GM19455 (cell line): ENCODE measurements around the gene CAGE1.

Source experiments
- ATAC-seq: cut with Tn5 transposase; IDR thresholded peaks from one replicate; pipeline ENCODE4 v1.9.1; 2021; ENCODE audit not compliant: unreplicated experiment

Gene CAGE1

GRCh38 chr6:7312616-7313504 is 76.7 kb downstream of the CAGE1 start, which contains the start of gene SSR1:
SSR1 (minus strand) TSS chr6:7313199; CDS start chr6:7313120, 79 bp downstream.
- ATAC-seq: peak; percentile 89

GRCh38 chr6:7311917-7312615 is 77.5 kb downstream of the CAGE1 start:
- ATAC-seq: peak; percentile 6

- no peak for ATAC-seq
These were observed 78.4 kb downstream of the CAGE1 start for GRCh38 chr6:7311176-7311575.

GRCh38 chr6:7309050-7309449 is 80.5 kb downstream of the CAGE1 start:
- no peak for ATAC-seq

GRCh38 chr6:7307533-7307932 is 82.0 kb downstream of the CAGE1 start:
- ATAC-seq: no peak

- no peak for ATAC-seq
These were observed 84.7 kb downstream of the CAGE1 start for GRCh38 chr6:7304821-7305220.

GRCh38 chr6:7301702-7302101 is 87.8 kb downstream of the CAGE1 start:
- no peak for ATAC-seq

GRCh38 chr6:7300926-7301325 is 88.6 kb downstream of the CAGE1 start:
- ATAC-seq: no peak

GRCh38 chr6:7298113-7298512 is 91.4 kb downstream of the CAGE1 start:
- ATAC-seq: no peak

- ATAC-seq: no peak
These were observed 92.9 kb downstream of the CAGE1 start for GRCh38 chr6:7296602-7297001.

- no peak for ATAC-seq
These were observed 93.6 kb downstream of the CAGE1 start for GRCh38 chr6:7295916-7296315.

- no peak for ATAC-seq
These were observed 96.8 kb downstream of the CAGE1 start for GRCh38 chr6:7292596-7293255.

- ATAC-seq: no peak
These were observed 99.5 kb downstream of the CAGE1 start for GRCh38 chr6:7290079-7290478.

GRCh38 chr6:7285416-7285815 is 104.1 kb downstream of the CAGE1 start:
- ATAC-seq: no peak

- no peak for ATAC-seq
These were observed 105.9 kb downstream of the CAGE1 start for GRCh38 chr6:7283676-7284075.

- ATAC-seq: no peak
These were observed 107.2 kb downstream of the CAGE1 start for GRCh38 chr6:7282097-7282906.
